Right hindlimb (tissue), 1 donor: ENCODE measurements around the gene SCD.
A peak's percentile ranks its signal among the peaks of the same experiment; 100 is the strongest.
"Not testable (repeated sequence)": the region's sequence is repeated elsewhere in the genome, so short reads cannot be mapped to it uniquely, and the experiment has no call there.

Source experiments
- DNase-seq: peaks from one replicate; pipeline ENCODE4 v3.0.0-alpha.2; 2018

The SCD gene

GRCh38 chr10:100346765-100347567 lies at the start of gene SCD:
TSS of gene SCD (plus strand) at chr10:100347233. CDS start at chr10:100347505, 272 bp downstream.
- DNase-seq, result peak; percentile 88

- no peak for DNase-seq
Measured at GRCh38 chr10:100297242-100297641, 49.8 kb upstream of the SCD start.

GRCh38 chr10:100301123-100301522 lies 45.9 kb upstream of the SCD start:
- not testable (repeated sequence) for DNase-seq

GRCh38 chr10:100303724-100304319 lies 43.2 kb upstream of the SCD start:
- no peak for DNase-seq

GRCh38 chr10:100304414-100304813 lies 42.6 kb upstream of the SCD start:
- no peak for DNase-seq

GRCh38 chr10:100306861-100307260 lies 40.2 kb upstream of the SCD start:
- DNase-seq, result no peak

GRCh38 chr10:100307684-100308083 lies 39.3 kb upstream of the SCD start:
- no peak for DNase-seq

GRCh38 chr10:100311298-100311697 lies 35.7 kb upstream of the SCD start:
- no peak for DNase-seq

GRCh38 chr10:100315615-100316014 lies 31.4 kb upstream of the SCD start:
- no peak for DNase-seq

GRCh38 chr10:100318207-100318606 lies 28.8 kb upstream of the SCD start:
- DNase-seq, result no peak

GRCh38 chr10:100319707-100320402 lies 27.2 kb upstream of the SCD start:
- no peak for DNase-seq

- DNase-seq, result no peak
Measured at GRCh38 chr10:100325158-100325557, 21.9 kb upstream of the SCD start.

GRCh38 chr10:100327007-100327717 lies 19.9 kb upstream of the SCD start:
- no peak for DNase-seq

- no peak for DNase-seq
Measured at GRCh38 chr10:100327718-100328009, 19.4 kb upstream of the SCD start.

GRCh38 chr10:100328198-100328597 lies 18.8 kb upstream of the SCD start:
- DNase-seq, result no peak

GRCh38 chr10:100330079-100330478 lies 17.0 kb upstream of the SCD start, which contains the start of gene PKD2L1:
TSS of gene PKD2L1 (minus strand) at chr10:100330228. CDS start at chr10:100330103, 125 bp downstream.
- DNase-seq, result no peak

- DNase-seq, result no peak
Measured at GRCh38 chr10:100333106-100333505, 13.9 kb upstream of the SCD start.

GRCh38 chr10:100333661-100334440 lies 13.2 kb upstream of the SCD start:
- no peak for DNase-seq

- no peak for DNase-seq
Measured at GRCh38 chr10:100334762-100335161, 12.3 kb upstream of the SCD start.

- peak; percentile 77 for DNase-seq
Measured at GRCh38 chr10:100338434-100339036, 8.5 kb upstream of the SCD start.

GRCh38 chr10:100339236-100339635 lies 7.8 kb upstream of the SCD start:
- no peak for DNase-seq
